Measurements from ENCODE around the gene MYO1G.

The MYO1G gene

GRCh38 chr7:44981035-44981706 is 2.4 kb upstream of the MYO1G start:
- DNase-seq (ENCODE audit: low spot score): no peak

- DNase-seq (ENCODE audit: low spot score): peak; percentile 62
Measured at GRCh38 chr7:44980393-44981034, 1.7 kb upstream of the MYO1G start.

- no peak for DNase-seq (ENCODE audit: low spot score)
Measured at GRCh38 chr7:44979481-44980392, 922 bp upstream of the MYO1G start.

- no peak for DNase-seq (ENCODE audit: low spot score)
Measured at GRCh38 chr7:44977959-44978335, 868 bp downstream of the MYO1G start.

DNA sequence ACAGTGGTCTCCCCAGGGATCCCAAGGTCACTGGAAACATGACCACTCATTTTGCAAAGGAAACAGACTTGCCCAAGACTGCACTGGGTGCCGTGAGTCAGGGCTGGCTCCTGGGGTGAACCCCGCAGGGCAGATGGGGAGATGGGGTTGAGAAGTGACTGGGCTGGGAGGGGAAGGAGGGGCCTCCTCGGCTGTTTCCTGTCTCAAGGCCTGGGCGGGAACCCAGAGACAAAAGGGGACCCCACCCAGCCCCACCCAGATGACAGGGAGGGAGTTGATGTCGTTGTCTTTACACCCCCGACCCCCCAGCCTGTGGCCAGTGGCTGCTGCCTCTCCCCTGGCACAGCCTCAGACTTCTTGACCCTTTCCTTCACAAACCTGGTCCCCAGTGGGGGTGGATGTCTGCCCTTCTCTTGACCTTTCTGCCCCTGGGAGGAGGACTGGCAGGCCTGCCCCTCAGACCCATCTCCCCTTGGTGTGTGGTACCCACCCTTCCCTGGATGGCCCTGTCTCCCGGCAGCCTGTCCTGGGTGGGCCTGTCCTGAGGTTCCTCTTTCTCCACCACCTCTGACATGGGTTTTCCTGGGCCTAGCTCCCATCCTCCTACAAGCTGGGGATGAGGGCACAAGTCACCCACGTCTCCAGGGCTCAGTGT is 1.4 kb downstream of the MYO1G start:
- no peak for DNase-seq (ENCODE audit: low spot score)

- no peak for DNase-seq (ENCODE audit: low spot score)
Measured at GRCh38 chr7:44976746-44977196, 2.0 kb downstream of the MYO1G start.

GRCh38 chr7:44976040-44976745 is 2.6 kb downstream of the MYO1G start:
- DNase-seq (ENCODE audit: low spot score): no peak

DNA sequence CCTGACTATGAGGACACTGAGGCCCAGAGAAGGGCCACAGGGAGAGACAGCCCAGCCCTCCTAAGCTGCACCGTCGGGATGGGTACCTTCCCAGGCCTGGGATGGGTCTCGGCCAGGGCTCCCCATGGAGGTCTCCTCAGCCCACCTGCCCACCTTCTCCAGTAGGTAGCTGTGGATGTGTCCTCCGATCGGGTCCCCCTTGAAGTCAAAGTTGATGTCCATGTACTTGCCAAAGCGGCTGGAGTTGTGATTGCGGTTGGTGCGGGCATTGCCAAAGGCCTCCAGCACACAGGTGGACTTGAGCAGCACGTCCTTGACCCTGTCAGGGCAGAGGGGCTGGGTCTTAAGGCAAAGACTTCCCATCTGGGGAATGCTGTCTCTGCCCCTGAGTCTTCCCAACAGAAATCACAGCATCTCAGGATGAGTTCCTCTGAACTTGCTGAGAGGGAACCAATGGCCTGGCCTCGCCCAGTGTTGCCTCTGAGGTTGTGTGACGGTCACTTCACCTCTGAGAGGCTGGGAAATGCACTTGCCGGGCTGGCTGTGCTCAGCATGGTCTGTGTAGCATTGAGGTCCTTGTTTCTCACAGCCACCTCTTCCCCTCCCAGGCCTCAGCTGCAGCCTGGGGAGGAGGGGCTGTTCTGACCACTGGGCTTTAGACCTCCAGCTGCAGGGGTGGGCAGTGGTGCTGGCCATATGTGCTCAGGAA is 3.3 kb downstream of the MYO1G start:
- DNase-seq (ENCODE audit: low spot score): no peak

GRCh38 chr7:44974549-44974948 is 4.3 kb downstream of the MYO1G start:
- DNase-seq (ENCODE audit: low spot score): no peak

DNA sequence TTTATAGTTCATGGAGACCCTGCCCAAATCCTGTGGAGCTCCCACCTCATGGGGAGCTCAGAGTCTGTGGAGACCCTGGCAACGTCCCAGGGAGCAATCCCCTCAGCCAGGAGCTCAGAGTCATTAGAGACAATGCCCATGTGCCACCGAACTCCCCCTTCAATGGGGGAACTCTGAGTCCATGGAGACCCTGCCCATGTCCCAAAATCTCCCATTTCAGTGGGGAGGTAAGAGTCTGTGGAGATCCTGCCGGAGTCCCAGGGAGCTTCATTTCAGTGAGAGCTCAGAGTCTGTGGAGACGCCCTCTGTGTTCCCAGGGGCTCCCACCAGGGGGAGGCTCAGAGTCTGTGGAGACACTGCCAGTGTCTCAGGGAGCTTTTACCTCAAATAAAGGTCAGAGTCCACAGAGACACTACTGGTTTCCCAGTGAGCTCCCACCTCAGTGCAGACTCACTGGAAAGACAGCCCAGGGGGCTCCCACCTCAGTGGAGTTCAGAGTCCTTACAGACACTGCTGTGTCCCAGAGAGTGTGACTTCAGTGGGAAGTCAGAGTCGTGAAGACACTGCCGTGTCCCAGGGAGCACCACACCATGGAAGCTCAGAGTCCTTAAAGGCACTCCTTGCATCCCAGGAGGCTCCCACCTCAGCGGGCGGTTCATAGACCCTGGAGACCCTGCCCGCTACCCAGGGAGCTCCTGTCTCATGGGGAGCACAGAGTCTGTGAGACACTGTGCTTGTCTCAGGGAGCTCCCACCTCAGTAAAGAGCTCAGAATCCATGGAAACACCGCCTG is 5.0 kb downstream of the MYO1G start:
- no peak for DNase-seq (ENCODE audit: low spot score)

DNA sequence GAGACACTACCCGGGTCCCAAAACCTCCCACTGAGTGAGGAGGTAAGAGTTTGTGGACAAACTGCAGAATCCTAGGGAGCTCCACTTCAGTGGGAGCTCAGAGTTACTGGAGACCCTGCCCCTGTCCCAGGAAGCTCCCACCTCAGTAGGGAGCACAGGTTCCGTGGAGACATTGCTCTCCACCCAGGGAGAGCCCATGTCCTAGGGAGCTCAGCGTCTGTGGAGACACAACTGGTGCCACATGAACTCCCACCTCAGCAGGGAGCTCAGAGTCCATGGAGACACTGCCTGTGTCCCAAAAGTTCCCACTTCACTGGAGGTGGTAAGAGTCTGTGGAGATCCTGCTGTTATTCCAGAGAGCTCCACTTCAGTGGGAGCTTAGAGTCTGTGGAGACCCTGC is 6.3 kb downstream of the MYO1G start:
- no peak for DNase-seq (ENCODE audit: low spot score)

DNA sequence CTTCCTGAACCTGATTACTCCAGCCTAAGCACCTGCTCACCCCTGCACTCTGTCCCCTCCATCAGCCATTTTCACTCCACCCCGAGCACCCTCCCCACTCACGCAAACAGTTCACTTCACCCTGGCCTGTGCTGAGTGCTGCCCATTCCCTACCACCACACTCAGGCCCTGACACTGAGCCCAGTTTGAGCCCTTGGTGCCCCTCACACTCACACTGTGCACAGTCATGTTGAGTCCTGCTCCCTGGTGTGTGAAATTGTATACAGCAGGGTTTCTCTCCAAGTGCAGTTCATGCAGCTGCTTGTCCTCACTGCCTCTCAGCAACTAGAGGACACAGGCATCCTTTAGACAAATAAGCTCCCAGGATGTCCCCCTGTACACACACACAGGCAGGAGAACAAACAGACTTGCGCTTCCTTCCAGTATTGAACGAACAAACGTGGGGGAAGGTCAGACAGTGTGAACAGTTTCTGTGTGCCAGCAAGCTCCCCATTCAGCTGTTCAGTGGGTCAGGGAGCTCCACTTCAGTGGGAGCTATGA is 6.8 kb downstream of the MYO1G start:
- no peak for DNase-seq (ENCODE audit: low spot score)

DNA sequence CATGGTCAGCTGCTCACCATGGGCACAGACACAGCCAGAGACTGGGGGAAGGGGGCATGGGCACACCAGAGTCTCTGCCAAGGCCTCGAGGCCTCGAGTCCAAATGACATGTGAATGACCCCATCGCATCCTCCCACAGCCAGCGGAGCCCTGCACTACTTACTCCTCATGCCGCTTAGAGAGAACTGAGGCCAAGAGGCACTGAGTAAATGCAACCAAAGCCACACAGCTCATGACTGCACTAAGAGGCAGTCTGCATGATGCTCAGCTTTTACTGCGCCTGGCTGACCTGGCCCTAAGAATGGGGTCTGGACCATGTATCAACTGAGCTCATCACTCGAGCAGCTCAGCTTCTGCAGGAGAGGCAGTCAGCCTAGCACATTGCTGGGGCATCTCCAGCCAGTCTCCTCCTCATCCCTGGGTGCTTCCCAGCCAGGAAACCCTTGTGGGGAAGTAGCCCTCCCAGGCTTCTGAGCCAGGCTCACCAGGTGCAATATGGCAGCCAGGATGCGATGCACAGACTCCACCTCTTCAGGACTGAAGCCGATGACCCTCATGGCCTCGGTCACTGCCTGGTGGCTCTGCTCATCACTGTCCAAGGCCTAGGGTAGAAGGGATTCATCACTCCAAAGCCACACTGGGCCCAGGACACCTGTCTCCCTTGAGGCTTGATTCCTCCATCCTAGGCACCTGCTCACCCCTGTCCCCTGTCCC is 7.5 kb downstream of the MYO1G start:
- no peak for DNase-seq (ENCODE audit: low spot score)

- DNase-seq (ENCODE audit: low spot score): no peak
Measured at GRCh38 chr7:44970523-44971051, 8.2 kb downstream of the MYO1G start.

DNA sequence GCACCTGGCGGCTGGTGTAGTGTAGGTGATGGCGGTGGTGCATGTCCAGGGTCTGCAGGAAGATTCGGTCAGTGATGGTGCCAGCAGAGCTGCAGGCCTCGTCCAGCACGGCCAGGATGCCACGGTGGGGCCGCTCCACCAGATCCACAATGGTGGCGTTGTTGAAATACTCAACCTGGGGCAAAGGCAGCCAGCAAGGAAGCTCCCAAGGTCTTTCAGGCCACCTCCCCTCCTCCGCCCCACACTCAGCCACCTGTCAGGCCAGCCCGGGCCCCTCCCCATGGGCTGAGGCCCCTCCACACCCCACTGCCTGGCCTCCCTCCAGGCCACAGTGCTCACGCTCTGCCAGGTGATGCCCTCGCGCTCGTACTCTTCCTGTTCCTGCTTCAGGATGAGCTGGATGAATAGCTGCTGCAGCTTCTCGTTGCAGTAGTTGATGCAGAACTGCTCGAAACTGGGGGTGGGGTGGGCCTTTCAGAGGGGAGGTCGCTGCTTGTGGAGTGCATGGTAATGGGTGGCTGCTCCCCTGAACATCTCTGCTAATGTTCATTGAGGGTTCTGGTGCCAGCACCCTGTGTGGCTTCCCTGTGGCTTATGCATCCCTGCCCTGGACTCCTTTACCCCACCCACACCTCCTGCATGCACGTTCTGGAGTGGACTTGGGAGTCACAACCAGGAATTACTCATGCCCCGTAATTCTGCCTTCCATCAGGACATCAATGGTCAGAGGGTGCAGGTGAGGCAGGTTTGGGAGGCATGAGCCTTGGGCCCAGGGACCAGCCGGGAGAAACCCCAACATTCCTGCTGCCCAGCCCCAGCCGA is 8.9 kb downstream of the MYO1G start:
- DNase-seq (ENCODE audit: low spot score): no peak

GRCh38 chr7:44969049-44969700 is 9.6 kb downstream of the MYO1G start:
- DNase-seq (ENCODE audit: low spot score): no peak

All from pons (tissue), 1 donor.